ENCODE results near the gene FAM227A. TPM values are rescaled to one million over a fixed set of nuclear protein-coding genes. Genes with fewer than 3 reads are reported as not detected.

The FAM227A gene
- total RNA-seq, 2 donors from 2014 or later, result 1.3 to 3.6 TPM

GRCh38 chr22:38614332-38615063 lies 41.7 kb downstream of the FAM227A start:
- H3K4me3 ChIP-seq, result no peak overlapping the region
- H3K9me3 ChIP-seq, result no peaks in the 10 kb centered on the region
- H3K4me1 ChIP-seq, result no peaks in the 10 kb centered on the region
- WGBS, 2 donors, result 68 to 69% methylated on average over 4 of the region's 4 CpGs
- intact Hi-C loops (cut with DNase I), result no loop called here
- no peaks in the 10 kb centered on the region for H3K36me3 ChIP-seq (replicated peaks in 1 of 2; ENCODE audit: insufficient read depth in 1 of 2, low read depth in 2 of 2)
- DNase-seq (no peak), ATAC-seq (no peak)
- no peaks in the 10 kb centered on the region for H3K27me3 ChIP-seq
- TF ChIP-seq CTCF (IDR thresholded peaks at IDR 0.05) (no peak), POLR2A (IDR thresholded peaks at IDR 0.05) (no peak)
- H3K27ac ChIP-seq, result no peak overlapping the region

GRCh38 chr22:38613588-38613987 lies 42.6 kb downstream of the FAM227A start:
- H3K4me1 ChIP-seq, result no peaks in the 10 kb centered on the region
- no peak for DNase-seq
- WGBS, 2 donors, result 62 to 80% methylated on average over 2 to 4 of the region's 4 CpGs
- H3K27me3 ChIP-seq, result no peaks in the 10 kb centered on the region
- H3K4me3 ChIP-seq, result no peak overlapping the region
- H3K27ac ChIP-seq, result no peak overlapping the region
- H3K36me3 ChIP-seq (replicated peaks in 1 of 2; ENCODE audit: insufficient read depth in 1 of 2, low read depth in 2 of 2), result no peaks in the 10 kb centered on the region
- intact Hi-C loops (cut with DNase I), result no loop called here
- no peaks in the 10 kb centered on the region for H3K9me3 ChIP-seq
- no peak for ATAC-seq
- TF ChIP-seq POLR2A (IDR thresholded peaks at IDR 0.05) (no peak), CTCF (IDR thresholded peaks at IDR 0.05) (no peak)

- ATAC-seq (no peak), DNase-seq (no peak)
- intact Hi-C loops (cut with DNase I), result no loop called here
- TF ChIP-seq POLR2A (IDR thresholded peaks at IDR 0.05), result no peak
- TF ChIP-seq CTCF (IDR thresholded peaks at IDR 0.05), result no peak
- H3K27me3 ChIP-seq, result no peaks in the 10 kb centered on the region
- 84% methylated on average over 5 of the region's 5 CpGs for WGBS, 2 donors
- no peaks in the 10 kb centered on the region for H3K36me3 ChIP-seq (replicated peaks in 1 of 2; ENCODE audit: insufficient read depth in 1 of 2, low read depth in 2 of 2)
- H3K4me3 ChIP-seq, result no peak overlapping the region
- no peaks in the 10 kb centered on the region for H3K4me1 ChIP-seq
- no peak overlapping the region for H3K27ac ChIP-seq
- H3K9me3 ChIP-seq, result no peaks in the 10 kb centered on the region
These were observed 43.8 kb downstream of the FAM227A start for GRCh38 chr22:38612217-38613006.

- Histone ChIP-seq H3K27ac (no peak overlapping the region), H3K36me3 (replicated peaks in 1 of 2; ENCODE audit: insufficient read depth in 1 of 2, low read depth in 2 of 2) (no peaks in the 10 kb centered on the region), H3K4me1 (no peaks in the 10 kb centered on the region), H3K9me3 (no peaks in the 10 kb centered on the region), H3K27me3 (no peaks in the 10 kb centered on the region), H3K4me3 (no peak overlapping the region)
- DNase-seq, result no peak
- intact Hi-C loops (cut with DNase I), result no loop called here
- 91 to 96% methylated on average over 5 of the region's 5 CpGs for WGBS, 2 donors
- TF ChIP-seq POLR2A (IDR thresholded peaks at IDR 0.05), result no peak
- no peak for TF ChIP-seq CTCF (IDR thresholded peaks at IDR 0.05)
- no peak for ATAC-seq
These were observed 44.6 kb downstream of the FAM227A start for GRCh38 chr22:38611559-38611958.

All from body of pancreas (tissue), 4 donors.